Stomach smooth muscle (tissue), 2 donors: ENCODE data around the gene PAQR5.
"Not testable (repeated sequence)": the region's sequence is repeated elsewhere in the genome, so short reads cannot be mapped to it uniquely, and the experiment has no call there.

Source experiments
- H3K27ac ChIP-seq: one replicate; pipeline ENCODE4 v1.7.0; 2013; ENCODE audit warnings: mild to moderate bottlenecking, low read length, inconsistent platforms
- H3K27me3 ChIP-seq, 2 donors: one replicate each; pipeline ENCODE4 v1.7.0; 2013; ENCODE audit warnings: low read length in 2 of 2; ENCODE audit not compliant: insufficient read depth in 2 of 2, control insufficient read depth in 1 of 2
- H3K36me3 ChIP-seq, 2 donors: one replicate each; pipeline ENCODE4 v1.7.0; 2013; ENCODE audit warnings: low read length in 2 of 2; ENCODE audit not compliant: control insufficient read depth in 2 of 2, insufficient read depth in 2 of 2
- H3K4me1 ChIP-seq: one replicate; pipeline ENCODE4 v1.7.0; 2013; ENCODE audit warnings: low read length; ENCODE audit not compliant: control insufficient read depth, insufficient read depth
- H3K4me3 ChIP-seq, 2 donors: one replicate each; pipeline ENCODE4 v1.7.0; 2013; ENCODE audit warnings: low read length in 2 of 2
- H3K9ac ChIP-seq, 2 donors: one replicate each; pipeline ENCODE4 v1.7.0; 2013; ENCODE audit warnings: low read length in 2 of 2, mild to moderate bottlenecking in 1 of 2
- H3K9me3 ChIP-seq, 2 donors: one replicate each; pipeline ENCODE4 v1.7.0; 2013; ENCODE audit warnings: low read length in 2 of 2; ENCODE audit not compliant: control insufficient read depth in 2 of 2
- donor health status: healthy.
- donor health status: Pancreatic carcinoma.

Gene PAQR5

GRCh38 chr15:69293741-69294615, 4.7 kb upstream of the PAQR5 start:
- Histone ChIP-seq H3K9me3 (peaks cover 0 to 5% of the 10 kb centered on the region in 2 donors), H3K4me1 (peaks cover 14% of the 10 kb centered on the region), H3K4me3 (no peak overlapping the region), H3K27ac (no peak overlapping the region), H3K36me3 (no peaks in the 10 kb centered on the region), H3K9ac (no peak overlapping the region), H3K27me3 (peaks cover 8 to 15% of the 10 kb centered on the region in 2 donors)

- Histone ChIP-seq H3K4me3 (no peak overlapping the region), H3K27ac (no peak overlapping the region), H3K27me3 (peaks cover 21 to 35% of the 10 kb centered on the region in 2 donors), H3K36me3 (no peaks in the 10 kb centered on the region), H3K4me1 (peaks cover 11% of the 10 kb centered on the region), H3K9me3 (peaks cover 0 to 5% of the 10 kb centered on the region in 2 donors), H3K9ac (no peak overlapping the region)
Measured at GRCh38 chr15:69296606-69297005, 2.1 kb upstream of the PAQR5 start.

- Histone ChIP-seq H3K4me1 (peaks cover 11% of the 10 kb centered on the region), H3K9me3 (peaks cover 0 to 5% of the 10 kb centered on the region in 2 donors), H3K9ac (no peak overlapping the region), H3K27me3 (peaks cover 22 to 39% of the 10 kb centered on the region in 2 donors), H3K36me3 (no peaks in the 10 kb centered on the region), H3K27ac (no peak overlapping the region), H3K4me3 (no peak overlapping the region)
Measured at GRCh38 chr15:69297642-69298353, 914 bp upstream of the PAQR5 start.

DNA sequence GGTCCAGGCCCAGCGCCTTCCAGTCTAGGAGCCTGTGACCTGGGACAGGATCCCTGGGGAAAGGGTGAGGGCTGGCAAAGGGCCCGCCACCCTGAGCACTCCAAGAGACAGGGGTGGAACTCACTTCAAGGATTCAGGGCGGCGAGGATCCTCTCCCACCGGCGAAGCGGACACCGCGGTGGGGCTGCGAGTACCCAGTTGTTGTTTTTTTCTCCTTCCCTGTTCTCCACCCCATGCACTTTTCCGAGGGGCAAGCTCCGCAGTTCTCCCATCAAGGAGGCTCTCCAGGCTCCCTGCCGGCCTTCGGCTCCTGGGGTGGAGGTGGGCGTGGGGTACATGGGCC, 387 bp upstream of the PAQR5 start:
- peaks cover 11% of the 10 kb centered on the region for H3K4me1 ChIP-seq
- H3K27me3 ChIP-seq = peaks cover 22 to 39% of the 10 kb centered on the region in 2 donors
- peak overlapping the region in 1 of 2 donors; percentile 52 for H3K4me3 ChIP-seq
- no peaks in the 10 kb centered on the region for H3K36me3 ChIP-seq
- H3K27ac ChIP-seq = no peak overlapping the region
- no peak overlapping the region for H3K9ac ChIP-seq
- peaks cover 0 to 5% of the 10 kb centered on the region in 2 donors for H3K9me3 ChIP-seq

- H3K27ac ChIP-seq = no peak overlapping the region
- H3K9ac ChIP-seq = no peak overlapping the region
- H3K9me3 ChIP-seq = peaks cover 0 to 5% of the 10 kb centered on the region in 2 donors
- peak overlapping the region in 1 of 2 donors; percentile 8 for H3K4me3 ChIP-seq
- peaks cover 11% of the 10 kb centered on the region for H3K4me1 ChIP-seq
- H3K36me3 ChIP-seq = no peaks in the 10 kb centered on the region
- peaks cover 22 to 39% of the 10 kb centered on the region in 2 donors for H3K27me3 ChIP-seq
Measured at GRCh38 chr15:69299451-69299886, 757 bp downstream of the PAQR5 start.

GRCh38 chr15:69299943-69300588, 1.4 kb downstream of the PAQR5 start:
- H3K27ac ChIP-seq = no peak overlapping the region
- H3K9me3 ChIP-seq = peaks cover 0 to 4% of the 10 kb centered on the region in 2 donors
- H3K4me3 ChIP-seq = no peak overlapping the region
- H3K27me3 ChIP-seq = peaks cover 22 to 39% of the 10 kb centered on the region in 2 donors
- no peaks in the 10 kb centered on the region for H3K36me3 ChIP-seq
- no peak overlapping the region for H3K9ac ChIP-seq
- H3K4me1 ChIP-seq = peaks cover 11% of the 10 kb centered on the region

DNA sequence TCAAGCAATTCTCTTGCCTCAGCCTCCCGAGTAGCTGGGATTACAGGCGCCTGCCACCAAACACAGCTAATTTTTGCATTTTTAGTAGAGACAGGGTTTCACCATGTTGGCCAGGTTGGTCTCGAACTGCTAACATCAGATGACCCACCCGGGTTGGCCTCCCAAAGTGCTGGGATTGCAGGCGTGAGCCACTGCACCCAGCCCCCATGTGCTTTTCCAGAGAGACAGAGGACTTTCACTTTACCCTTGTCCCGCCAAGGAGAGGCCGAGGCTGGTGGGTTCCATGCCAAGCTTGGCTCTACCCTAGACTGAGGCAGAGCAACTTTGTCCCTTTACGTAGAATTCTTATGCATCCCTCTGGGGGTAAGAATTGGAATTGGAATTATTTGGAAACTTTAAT, 2.4 kb downstream of the PAQR5 start:
- not testable (repeated sequence) for H3K9me3 ChIP-seq, H3K36me3 ChIP-seq, H3K9ac ChIP-seq, H3K27ac ChIP-seq, H3K4me3 ChIP-seq
- Histone ChIP-seq H3K4me1 (peaks cover 11% of the 10 kb centered on the region), H3K27me3 (peaks cover 22 to 39% of the 10 kb centered on the region in 2 donors)

- H3K9ac ChIP-seq, H3K9me3 ChIP-seq, H3K4me3 ChIP-seq, H3K27ac ChIP-seq, H3K36me3 ChIP-seq: not testable (repeated sequence)
- Histone ChIP-seq H3K4me1 (peaks cover 11% of the 10 kb centered on the region), H3K27me3 (peaks cover 18 to 36% of the 10 kb centered on the region in 2 donors)
Measured at GRCh38 chr15:69302087-69302486, 3.4 kb downstream of the PAQR5 start.

DNA sequence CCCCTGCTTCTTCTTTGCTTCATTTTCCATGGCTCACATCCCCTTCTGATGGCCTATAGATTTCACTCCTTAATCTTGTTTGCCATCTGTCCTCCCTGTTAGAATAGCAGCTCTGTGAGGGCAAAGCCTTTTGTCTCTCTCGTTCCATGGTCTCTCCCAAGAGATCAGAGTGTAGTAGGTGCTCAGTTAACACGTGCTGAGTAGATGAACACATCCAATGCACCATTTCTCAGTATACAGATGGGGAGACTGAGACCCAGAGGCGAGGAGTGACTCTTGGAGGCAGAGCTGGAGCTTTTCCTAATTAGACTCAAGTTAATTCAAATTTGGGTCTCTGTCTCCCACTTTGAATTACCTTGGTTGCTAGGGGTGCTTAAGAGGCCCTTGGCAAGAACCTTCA, 4.2 kb downstream of the PAQR5 start:
- Histone ChIP-seq H3K36me3 (no peaks in the 10 kb centered on the region), H3K4me3 (no peak overlapping the region), H3K4me1 (peaks cover 11% of the 10 kb centered on the region), H3K27me3 (peaks cover 19 to 32% of the 10 kb centered on the region in 2 donors), H3K9me3 (peaks cover 0 to 3% of the 10 kb centered on the region in 2 donors), H3K27ac (no peak overlapping the region), H3K9ac (no peak overlapping the region)

GRCh38 chr15:69303337-69304181, 4.8 kb downstream of the PAQR5 start:
- no peak overlapping the region for H3K9ac ChIP-seq
- H3K9me3 ChIP-seq = peaks cover 0 to 3% of the 10 kb centered on the region in 2 donors
- H3K36me3 ChIP-seq = no peaks in the 10 kb centered on the region
- H3K4me1 ChIP-seq = peaks cover 9% of the 10 kb centered on the region
- H3K27ac ChIP-seq = no peak overlapping the region
- peaks cover 16 to 28% of the 10 kb centered on the region in 2 donors for H3K27me3 ChIP-seq
- H3K4me3 ChIP-seq = no peak overlapping the region
